Measurements from ENCODE around the gene TADA2B. TPM values are rescaled to one million over a fixed set of nuclear protein-coding genes. Genes with fewer than 3 reads are reported as not detected.
A peak's percentile ranks its signal among the peaks of the same experiment; 100 is the strongest.
"Not testable (repeated sequence)": the region's sequence is repeated elsewhere in the genome, so short reads cannot be mapped to it uniquely, and the experiment has no call there.

TADA2B gene
- total RNA-seq, 2 donors from 2014 or later: 21.5 to 24.2 TPM

DNA sequence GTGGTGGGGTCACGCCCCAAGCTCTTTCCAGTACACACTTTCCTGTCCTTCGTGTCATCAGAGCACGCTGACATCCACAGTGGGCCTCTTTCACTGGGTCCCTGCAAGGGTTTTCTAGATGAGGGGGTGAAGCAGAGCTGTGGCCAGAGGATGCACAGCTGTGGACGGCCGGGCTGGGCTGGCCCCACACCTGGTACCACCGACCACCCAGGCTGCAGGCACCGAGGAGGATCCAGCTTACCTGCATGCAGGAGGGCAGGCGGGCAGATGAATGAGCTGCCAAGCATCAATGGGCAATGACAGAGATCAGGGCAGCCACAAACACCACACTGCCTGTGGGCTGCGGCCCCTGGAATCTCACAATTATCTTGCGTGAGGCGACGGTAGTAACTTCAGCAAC, 34.2 kb downstream of the TADA2B start:
- Histone ChIP-seq H3K4me3 (no peak overlapping the region), H3K27me3 (replicated peaks; ENCODE audit: insufficient read depth) (no peaks in the 10 kb centered on the region), H3K27ac (no peak overlapping the region), H3K9me3 (peaks cover 3% of the 10 kb centered on the region), H3K4me1 (ENCODE audit: control insufficient read depth in 1 of 2, low read depth in 2 of 2) (no peaks in the 10 kb centered on the region), H3K36me3 (no peaks in the 10 kb centered on the region)
- TF ChIP-seq, protein P1, sequence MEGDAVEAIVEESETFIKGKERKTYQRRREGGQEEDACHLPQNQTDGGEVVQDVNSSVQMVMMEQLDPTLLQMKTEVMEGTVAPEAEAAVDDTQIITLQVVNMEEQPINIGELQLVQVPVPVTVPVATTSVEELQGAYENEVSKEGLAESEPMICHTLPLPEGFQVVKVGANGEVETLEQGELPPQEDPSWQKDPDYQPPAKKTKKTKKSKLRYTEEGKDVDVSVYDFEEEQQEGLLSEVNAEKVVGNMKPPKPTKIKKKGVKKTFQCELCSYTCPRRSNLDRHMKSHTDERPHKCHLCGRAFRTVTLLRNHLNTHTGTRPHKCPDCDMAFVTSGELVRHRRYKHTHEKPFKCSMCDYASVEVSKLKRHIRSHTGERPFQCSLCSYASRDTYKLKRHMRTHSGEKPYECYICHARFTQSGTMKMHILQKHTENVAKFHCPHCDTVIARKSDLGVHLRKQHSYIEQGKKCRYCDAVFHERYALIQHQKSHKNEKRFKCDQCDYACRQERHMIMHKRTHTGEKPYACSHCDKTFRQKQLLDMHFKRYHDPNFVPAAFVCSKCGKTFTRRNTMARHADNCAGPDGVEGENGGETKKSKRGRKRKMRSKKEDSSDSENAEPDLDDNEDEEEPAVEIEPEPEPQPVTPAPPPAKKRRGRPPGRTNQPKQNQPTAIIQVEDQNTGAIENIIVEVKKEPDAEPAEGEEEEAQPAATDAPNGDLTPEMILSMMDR (IDR thresholded peaks at IDR 0.05): no peak
- no peak for DNase-seq (ENCODE audit: low spot score)
- ATAC-seq (ENCODE audit: insufficient number of reproducible peaks, low FRiP score, low read depth): no peak

DNA sequence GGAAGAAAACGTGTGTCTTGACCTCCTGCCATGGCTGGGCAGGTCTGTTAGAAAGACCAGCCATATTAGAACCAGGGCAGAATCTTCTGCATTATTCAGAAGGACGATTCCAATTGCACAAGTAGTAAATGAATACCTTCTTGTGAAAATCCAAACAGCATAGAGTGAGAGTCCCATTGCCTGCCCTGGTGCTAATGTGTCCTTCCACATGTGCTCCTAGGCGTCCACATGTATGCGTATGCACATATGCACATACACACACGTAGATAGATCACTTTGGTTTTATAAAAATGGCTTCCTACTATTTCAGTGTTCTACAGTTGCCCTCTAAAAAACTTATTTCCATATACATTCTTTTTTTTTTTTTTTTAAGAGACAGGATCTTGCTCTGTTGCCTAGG, 34.9 kb downstream of the TADA2B start:
- ATAC-seq (ENCODE audit: insufficient number of reproducible peaks, low FRiP score, low read depth): no peak
- Histone ChIP-seq H3K27me3 (replicated peaks; ENCODE audit: insufficient read depth) (no peaks in the 10 kb centered on the region), H3K36me3 (no peaks in the 10 kb centered on the region), H3K27ac (no peak overlapping the region), H3K9me3 (peaks cover 3% of the 10 kb centered on the region), H3K4me3 (no peak overlapping the region), H3K4me1 (ENCODE audit: control insufficient read depth in 1 of 2, low read depth in 2 of 2) (no peaks in the 10 kb centered on the region)
- TF ChIP-seq, protein P1 (IDR thresholded peaks at IDR 0.05): no peak
- DNase-seq (ENCODE audit: low spot score): no peak

DNA sequence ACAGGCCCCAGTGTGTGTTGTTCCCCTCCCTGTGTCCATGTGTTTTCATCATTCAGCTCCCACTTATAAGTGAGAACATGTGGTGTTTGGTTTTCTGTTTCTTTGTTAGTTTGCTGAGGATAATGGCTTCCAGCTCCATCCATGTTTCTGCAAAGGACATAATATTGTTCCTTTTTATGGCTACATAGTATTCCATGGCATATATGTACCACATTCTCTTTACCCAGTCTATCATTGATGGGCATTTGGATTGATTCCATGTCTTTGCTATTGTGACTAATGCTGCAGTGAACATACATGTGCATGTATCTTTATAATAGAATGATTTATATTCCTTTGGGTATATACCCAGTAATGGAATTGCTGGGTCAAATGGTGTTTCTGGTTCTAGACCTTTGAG, 36.3 kb downstream of the TADA2B start:
- H3K27me3 ChIP-seq (replicated peaks; ENCODE audit: insufficient read depth); ATAC-seq (ENCODE audit: insufficient number of reproducible peaks, low FRiP score, low read depth); H3K27ac ChIP-seq; H3K4me3 ChIP-seq; H3K4me1 ChIP-seq (ENCODE audit: control insufficient read depth in 1 of 2, low read depth in 2 of 2); H3K9me3 ChIP-seq; DNase-seq (ENCODE audit: low spot score); H3K36me3 ChIP-seq: not testable (repeated sequence)

GRCh38 chr4:7079909-7080308, 36.7 kb downstream of the TADA2B start:
- H3K27ac ChIP-seq; H3K27me3 ChIP-seq (replicated peaks; ENCODE audit: insufficient read depth); H3K9me3 ChIP-seq; DNase-seq (ENCODE audit: low spot score); H3K36me3 ChIP-seq; H3K4me1 ChIP-seq (ENCODE audit: control insufficient read depth in 1 of 2, low read depth in 2 of 2); H3K4me3 ChIP-seq; ATAC-seq (ENCODE audit: insufficient number of reproducible peaks, low FRiP score, low read depth): not testable (repeated sequence)

GRCh38 chr4:7083597-7084563, 40.7 kb downstream of the TADA2B start:
- Histone ChIP-seq H3K27me3 (replicated peaks; ENCODE audit: insufficient read depth) (no peaks in the 10 kb centered on the region), H3K4me3 (peak overlapping the region; percentile 53), H3K27ac (no peak overlapping the region), H3K9me3 (peaks cover 3% of the 10 kb centered on the region), H3K36me3 (no peaks in the 10 kb centered on the region), H3K4me1 (ENCODE audit: control insufficient read depth in 1 of 2, low read depth in 2 of 2) (no peaks in the 10 kb centered on the region)
- TF ChIP-seq, protein P1 (IDR thresholded peaks at IDR 0.05): no peak
- no peak for DNase-seq (ENCODE audit: low spot score)
- no peak for ATAC-seq (ENCODE audit: insufficient number of reproducible peaks, low FRiP score, low read depth)

GRCh38 chr4:7084564-7084961, 41.4 kb downstream of the TADA2B start:
- not testable (repeated sequence) for ATAC-seq (ENCODE audit: insufficient number of reproducible peaks, low FRiP score, low read depth); H3K4me1 ChIP-seq (ENCODE audit: control insufficient read depth in 1 of 2, low read depth in 2 of 2); H3K27me3 ChIP-seq (replicated peaks; ENCODE audit: insufficient read depth); H3K9me3 ChIP-seq; H3K27ac ChIP-seq; H3K36me3 ChIP-seq; DNase-seq (ENCODE audit: low spot score)
- peak overlapping the region; percentile 53 for H3K4me3 ChIP-seq

Measured in thoracic aorta (tissue), 2 donors.